ENCODE data around the gene GAS7. TPM values are rescaled to one million over a fixed set of nuclear protein-coding genes. Genes with fewer than 3 reads are reported as not detected.

GAS7 gene
- total and polyA plus RNA-seq, 4 donors, result 9.0 to 112 (median 46.1) TPM

DNA sequence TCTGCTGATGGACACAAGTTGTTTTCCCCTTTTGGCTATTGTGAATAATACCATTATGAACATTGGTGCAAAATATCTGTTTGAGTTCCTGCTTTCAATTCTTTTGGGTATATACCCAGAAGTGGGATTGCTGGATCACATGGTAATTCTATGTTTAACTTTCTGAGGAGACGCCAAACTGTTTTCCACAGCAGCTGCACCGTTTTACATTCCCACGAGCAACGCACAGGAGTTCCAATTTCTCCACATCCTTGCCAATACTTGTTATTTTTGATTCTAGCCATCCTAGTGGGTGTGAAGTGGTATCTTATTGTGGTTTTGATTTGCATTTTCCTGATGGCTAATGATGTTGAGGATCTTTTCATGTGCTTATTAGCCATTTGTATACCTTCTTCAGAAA is 43.4 kb upstream of the GAS7 start:
- no peaks in the 10 kb centered on the region for H3K36me3 ChIP-seq (ENCODE audit: control insufficient read depth in 4 of 4, insufficient read depth in 4 of 4, low read length in 4 of 4)
- no peak for ATAC-seq (ENCODE audit: insufficient read depth, low FRiP score)

GRCh38 chr17:10238661-10239060 is 40.3 kb upstream of the GAS7 start:
- Histone ChIP-seq H3K4me3 (no peak overlapping the region), H3K9ac (ENCODE audit: insufficient read depth in 1 of 2, low read length in 2 of 2) (no peak overlapping the region), H3K27me3 (ENCODE audit: control insufficient read depth in 3 of 3, insufficient read depth in 3 of 3, low read length in 2 of 3) (peaks cover 0 to 2% (median 0%) of the 10 kb centered on the region in 3 donors), H3K9me3 (ENCODE audit: control insufficient read depth in 4 of 4, insufficient read depth in 3 of 4, low read length in 3 of 4) (no peaks in the 10 kb centered on the region), H3K27ac (ENCODE audit: low read depth in 1 of 2, low read length in 1 of 2) (no peak overlapping the region), H3K4me1 (ENCODE audit: control insufficient read depth in 5 of 5, insufficient read depth in 5 of 5, low read length in 5 of 5) (no peaks in the 10 kb centered on the region), H3K36me3 (ENCODE audit: control insufficient read depth in 4 of 4, insufficient read depth in 4 of 4, low read length in 4 of 4) (no peaks in the 10 kb centered on the region)
- ATAC-seq (ENCODE audit: insufficient read depth, low FRiP score) (no peak), DNase-seq (no peak)
- 84 to 90% methylated on average over 2 of the region's 2 CpGs for WGBS, 2 donors
- TF ChIP-seq, protein P1, sequence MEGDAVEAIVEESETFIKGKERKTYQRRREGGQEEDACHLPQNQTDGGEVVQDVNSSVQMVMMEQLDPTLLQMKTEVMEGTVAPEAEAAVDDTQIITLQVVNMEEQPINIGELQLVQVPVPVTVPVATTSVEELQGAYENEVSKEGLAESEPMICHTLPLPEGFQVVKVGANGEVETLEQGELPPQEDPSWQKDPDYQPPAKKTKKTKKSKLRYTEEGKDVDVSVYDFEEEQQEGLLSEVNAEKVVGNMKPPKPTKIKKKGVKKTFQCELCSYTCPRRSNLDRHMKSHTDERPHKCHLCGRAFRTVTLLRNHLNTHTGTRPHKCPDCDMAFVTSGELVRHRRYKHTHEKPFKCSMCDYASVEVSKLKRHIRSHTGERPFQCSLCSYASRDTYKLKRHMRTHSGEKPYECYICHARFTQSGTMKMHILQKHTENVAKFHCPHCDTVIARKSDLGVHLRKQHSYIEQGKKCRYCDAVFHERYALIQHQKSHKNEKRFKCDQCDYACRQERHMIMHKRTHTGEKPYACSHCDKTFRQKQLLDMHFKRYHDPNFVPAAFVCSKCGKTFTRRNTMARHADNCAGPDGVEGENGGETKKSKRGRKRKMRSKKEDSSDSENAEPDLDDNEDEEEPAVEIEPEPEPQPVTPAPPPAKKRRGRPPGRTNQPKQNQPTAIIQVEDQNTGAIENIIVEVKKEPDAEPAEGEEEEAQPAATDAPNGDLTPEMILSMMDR (IDR thresholded peaks at IDR 0.05; ENCODE audit: control extremely low read depth, extremely low read depth), result no peak

More for the DNA sequence above, 43.4 kb upstream of the GAS7 start:
- Histone ChIP-seq H3K27me3 (ENCODE audit: control insufficient read depth in 3 of 3, insufficient read depth in 3 of 3, low read length in 2 of 3) (peaks cover 0 to under 1% (median 0%) of the 10 kb centered on the region in 3 donors), H3K4me3 (no peak overlapping the region), H3K4me1 (ENCODE audit: control insufficient read depth in 5 of 5, insufficient read depth in 5 of 5, low read length in 5 of 5) (no peaks in the 10 kb centered on the region), H3K9ac (ENCODE audit: insufficient read depth in 1 of 2, low read length in 2 of 2) (no peak overlapping the region), H3K9me3 (ENCODE audit: control insufficient read depth in 4 of 4, insufficient read depth in 3 of 4, low read length in 3 of 4) (peaks cover 0 to 2% (median 0%) of the 10 kb centered on the region in 4 donors), H3K27ac (ENCODE audit: low read depth in 1 of 2, low read length in 1 of 2) (no peak overlapping the region)
- 81 to 90% methylated on average over 4 of the region's 4 CpGs for WGBS, 2 donors
- no peak for DNase-seq
- TF ChIP-seq, protein P1 (IDR thresholded peaks at IDR 0.05; ENCODE audit: control extremely low read depth, extremely low read depth), result no peak

GRCh38 chr17:10234033-10234432 is 35.6 kb upstream of the GAS7 start:
- WGBS, 2 donors, result 81 to 85% methylated on average over 5 of the region's 5 CpGs
- no peak overlapping the region for H3K4me3 ChIP-seq

More at GRCh38 chr17:10234033-10234432, 35.6 kb upstream of the GAS7 start:
- no peaks in the 10 kb centered on the region for H3K36me3 ChIP-seq (ENCODE audit: control insufficient read depth in 4 of 4, insufficient read depth in 4 of 4, low read length in 4 of 4)
- peaks cover 0 to 4% (median 1%) of the 10 kb centered on the region in 4 donors for H3K9me3 ChIP-seq (ENCODE audit: control insufficient read depth in 4 of 4, insufficient read depth in 3 of 4, low read length in 3 of 4)
- DNase-seq (no peak), ATAC-seq (ENCODE audit: insufficient read depth, low FRiP score) (no peak)
- no peak overlapping the region for H3K9ac ChIP-seq (ENCODE audit: insufficient read depth in 1 of 2, low read length in 2 of 2)
- H3K27me3 ChIP-seq (ENCODE audit: control insufficient read depth in 3 of 3, insufficient read depth in 3 of 3, low read length in 2 of 3), result peaks cover 0 to 2% (median 0%) of the 10 kb centered on the region in 3 donors
- H3K27ac ChIP-seq (ENCODE audit: low read depth in 1 of 2, low read length in 1 of 2), result no peak overlapping the region
- TF ChIP-seq, protein P1 (IDR thresholded peaks at IDR 0.05; ENCODE audit: control extremely low read depth, extremely low read depth), result no peak
- no peaks in the 10 kb centered on the region for H3K4me1 ChIP-seq (ENCODE audit: control insufficient read depth in 5 of 5, insufficient read depth in 5 of 5, low read length in 5 of 5)
